NT2/D1 (cell line): ENCODE results near the gene ADGRL3.

Experiments
- SUZ12 ChIP-seq: IDR thresholded peaks from 2 replicates; pipeline ENCODE4 v1.6.1; 2011; ENCODE audit not compliant: insufficient read length, insufficient read depth; ENCODE audit errors: extremely low read depth
- ZNF274 ChIP-seq: IDR thresholded peaks from 2 replicates; pipeline ENCODE4 v1.6.1; 2011; ENCODE audit warnings: mild to moderate bottlenecking, low read depth, low read length

GRCh38 chr4:61786211-61786610, 586.1 kb downstream of the ADGRL3 start:
- no peak for TF ChIP-seq SUZ12
- TF ChIP-seq ZNF274: no peak
